KMS-11 (cell line): ENCODE data around the gene CCS.
"Not testable (repeated sequence)": the region's sequence is repeated elsewhere in the genome, so short reads cannot be mapped to it uniquely, and the experiment has no call there.

ENCODE experiments used
- H2AFZ ChIP-seq: fragments of 200-600 bp; sonication (generic); 2 replicates; pipeline ENCODE4 v1.6.1; 2016; ENCODE audit warnings: antibody characterized with exemption, mixed run types, low read depth
- H3K27ac ChIP-seq: fragments of 200-600 bp; sonication (generic); 2 replicates; pipeline ENCODE4 v1.6.1; 2016; ENCODE audit warnings: mild to moderate bottlenecking, mixed run types
- H3K27me3 ChIP-seq: fragments of 200-600 bp; sonication (generic); 2 replicates; pipeline ENCODE4 v1.6.1; 2017; ENCODE audit warnings: mild to moderate bottlenecking, low read depth, mixed run types, moderate library complexity; ENCODE audit not compliant: insufficient read depth
- H3K36me3 ChIP-seq: fragments of 200-600 bp; sonication (generic); 2 replicates; pipeline ENCODE4 v1.6.1; 2017; ENCODE audit warnings: mild to moderate bottlenecking, mixed run types; ENCODE audit not compliant: insufficient read depth
- H3K4me1 ChIP-seq: fragments of 200-600 bp; sonication (generic); 2 replicates; pipeline ENCODE4 v1.6.1; 2016; ENCODE audit warnings: mild to moderate bottlenecking, low read depth, mixed run types; ENCODE audit not compliant: poor library complexity, severe bottlenecking
- H3K4me2 ChIP-seq: fragments of 200-600 bp; sonication (generic); 2 replicates; pipeline ENCODE4 v1.7.0; 2016; ENCODE audit warnings: mild to moderate bottlenecking, mixed run types
- H3K4me3 ChIP-seq: fragments of 200-600 bp; sonication (generic); IDR thresholded peaks from 2 replicates; pipeline ENCODE4 v1.6.1; 2017; ENCODE audit warnings: low read depth, low read length, mixed read lengths; ENCODE audit not compliant: insufficient read depth
- H3K79me2 ChIP-seq: fragments of 200-600 bp; sonication (generic); 2 replicates; pipeline ENCODE4 v1.6.1; 2016; ENCODE audit warnings: low read depth, mixed run types; ENCODE audit not compliant: insufficient read depth
- H3K9ac ChIP-seq: fragments of 200-600 bp; sonication (generic); 2 replicates; pipeline ENCODE4 v1.6.1; 2016; ENCODE audit warnings: mild to moderate bottlenecking, mixed run types
- H4K20me1 ChIP-seq: fragments of 200-600 bp; sonication (generic); 2 replicates; pipeline ENCODE4 v1.6.1; 2016; ENCODE audit warnings: mild to moderate bottlenecking, mixed run types; ENCODE audit not compliant: insufficient read depth
- CTCF ChIP-seq: fragments of 200-600 bp; sonication (generic); conservative IDR thresholded peaks from 2 replicates; pipeline ENCODE4 v1.6.1; 2017; ENCODE audit warnings: low read depth, mild to moderate bottlenecking, antibody characterized with exemption, low read length, moderate library complexity, mixed read lengths

CCS gene

GRCh38 chr11:66604155-66604554 lies 11.2 kb downstream of the CCS start:
- no peak overlapping the region for H3K4me2 ChIP-seq
- no peaks in the 10 kb centered on the region for H3K4me1 ChIP-seq
- no peak overlapping the region for H2AFZ ChIP-seq
- TF ChIP-seq CTCF = no peak
- H3K79me2 ChIP-seq = no peaks in the 10 kb centered on the region
- no peaks in the 10 kb centered on the region for H3K36me3 ChIP-seq
- H3K27ac ChIP-seq = no peak overlapping the region
- no peak overlapping the region for H3K9ac ChIP-seq
- H4K20me1 ChIP-seq = no peaks in the 10 kb centered on the region
- H3K27me3 ChIP-seq = no peaks in the 10 kb centered on the region
- no peak overlapping the region for H3K4me3 ChIP-seq

GRCh38 chr11:66606608-66607007 lies 13.6 kb downstream of the CCS start:
- H3K36me3 ChIP-seq, H3K4me2 ChIP-seq, H3K79me2 ChIP-seq, H3K27ac ChIP-seq, H3K4me3 ChIP-seq, H2AFZ ChIP-seq, H3K4me1 ChIP-seq, H3K9ac ChIP-seq, H3K27me3 ChIP-seq, H4K20me1 ChIP-seq: not testable (repeated sequence)

GRCh38 chr11:66607126-66607834 lies 14.3 kb downstream of the CCS start:
- Histone ChIP-seq H3K79me2 (no peaks in the 10 kb centered on the region), H3K9ac (no peak overlapping the region), H3K27ac (no peak overlapping the region), H3K27me3 (no peaks in the 10 kb centered on the region), H3K4me3 (no peak overlapping the region), H3K4me1 (no peaks in the 10 kb centered on the region), H3K4me2 (no peak overlapping the region), H3K36me3 (no peaks in the 10 kb centered on the region), H4K20me1 (no peaks in the 10 kb centered on the region), H2AFZ (no peak overlapping the region)
- TF ChIP-seq CTCF = no peak

- Histone ChIP-seq H3K4me2 (no peak overlapping the region), H3K4me3 (no peak overlapping the region), H3K79me2 (peaks cover 1% of the 10 kb centered on the region; the same call in 1 of the 2 replicates), H3K27ac (no peak overlapping the region), H4K20me1 (no peaks in the 10 kb centered on the region), H3K9ac (no peak overlapping the region), H3K4me1 (no peaks in the 10 kb centered on the region), H3K27me3 (no peaks in the 10 kb centered on the region), H3K36me3 (no peaks in the 10 kb centered on the region), H2AFZ (no peak overlapping the region)
- TF ChIP-seq CTCF = no peak
Measured at GRCh38 chr11:66609721-66610617, 17.0 kb downstream of the CCS start.
